HEK293T (cell line): ENCODE results near the gene NUMBL.

ENCODE experiments used
- BHLHE40 ChIP-seq: fragments of 450-650 bp; IDR thresholded peaks from 2 replicates; pipeline ENCODE4 v1.6.1; 2016; ENCODE audit warnings: mild to moderate bottlenecking, moderate library complexity, borderline replicate concordance
- ELF4 ChIP-seq: fragments of 450-650 bp; IDR thresholded peaks from 2 replicates; pipeline ENCODE4 v1.6.1; 2017; ENCODE audit warnings: antibody characterized with exemption
- FOXA1 ChIP-seq: fragments of 450-650 bp; IDR thresholded peaks from 2 replicates; pipeline ENCODE4 v1.6.1; 2016; ENCODE audit warnings: mild to moderate bottlenecking
- FOXM1 ChIP-seq: fragments of 450-650 bp; IDR thresholded peaks from 2 replicates; pipeline ENCODE4 v1.6.1; 2017; ENCODE audit warnings: mild to moderate bottlenecking, borderline replicate concordance
- HDGF ChIP-seq: fragments of 450-650 bp; IDR thresholded peaks from 2 replicates; pipeline ENCODE4 v1.6.1; 2017; ENCODE audit warnings: antibody characterized with exemption, borderline replicate concordance
- L3MBTL2 ChIP-seq: fragments of 450-650 bp; conservative IDR thresholded peaks from 2 replicates; pipeline ENCODE4 v1.6.1; 2016; ENCODE audit warnings: mild to moderate bottlenecking
- PKNOX1 ChIP-seq: fragments of 450-650 bp; IDR thresholded peaks from 2 replicates; pipeline ENCODE4 v1.6.1; 2016
- SP1 ChIP-seq: fragments of 450-650 bp; IDR thresholded peaks from 2 replicates; pipeline ENCODE4 v1.6.1; 2017
- TARDBP ChIP-seq: fragments of 450-650 bp; IDR thresholded peaks from 2 replicates; pipeline ENCODE4 v1.6.1; 2016
- ZNF384 ChIP-seq: fragments of 450-650 bp; IDR thresholded peaks from 2 replicates; pipeline ENCODE4 v1.6.1; 2016

GRCh38 chr19:40726279-40726678, 35.8 kb upstream of the NUMBL start:
- TF ChIP-seq SP1: no peak
- no peak for TF ChIP-seq ZNF384
- TF ChIP-seq BHLHE40: no peak
- no peak for TF ChIP-seq L3MBTL2
- TF ChIP-seq HDGF: no peak
- TF ChIP-seq FOXA1: no peak
- TF ChIP-seq ELF4: no peak
- TF ChIP-seq FOXM1: no peak
- TF ChIP-seq TARDBP: no peak
- TF ChIP-seq PKNOX1: no peak
